CD4-positive, alpha-beta T cell treated with Interleukin-1 beta for 1 hour (primary cell): ENCODE data around the gene TSHR.
"Not testable (repeated sequence)": the region's sequence is repeated elsewhere in the genome, so short reads cannot be mapped to it uniquely, and the experiment has no call there.

Experiments used
- DNase-seq, 2 donors: peaks; one replicate each; pipeline ENCODE4 v3.0.0-alpha.2; 2020 to 2022

The TSHR gene

DNA sequence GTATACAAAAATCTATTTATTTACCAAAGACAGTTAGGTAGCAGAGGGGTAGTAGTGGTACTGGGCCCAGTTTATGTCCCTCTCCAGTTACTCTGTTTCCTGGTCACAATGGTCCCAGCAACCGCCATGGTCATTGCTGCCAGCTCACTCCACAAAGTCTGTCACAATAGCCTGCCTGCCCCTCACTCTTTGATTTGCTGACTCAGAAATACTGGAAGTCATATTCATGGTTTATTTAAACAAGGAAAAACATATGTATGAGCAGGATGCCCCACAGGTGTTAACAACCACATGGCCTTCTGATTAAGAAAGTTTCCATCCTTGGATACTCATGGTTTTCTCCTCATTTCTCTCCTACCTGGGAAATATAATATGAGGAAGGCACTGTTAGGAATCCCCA lies 49.2 kb downstream of the TSHR start:
- DNase-seq, result no peak

DNA sequence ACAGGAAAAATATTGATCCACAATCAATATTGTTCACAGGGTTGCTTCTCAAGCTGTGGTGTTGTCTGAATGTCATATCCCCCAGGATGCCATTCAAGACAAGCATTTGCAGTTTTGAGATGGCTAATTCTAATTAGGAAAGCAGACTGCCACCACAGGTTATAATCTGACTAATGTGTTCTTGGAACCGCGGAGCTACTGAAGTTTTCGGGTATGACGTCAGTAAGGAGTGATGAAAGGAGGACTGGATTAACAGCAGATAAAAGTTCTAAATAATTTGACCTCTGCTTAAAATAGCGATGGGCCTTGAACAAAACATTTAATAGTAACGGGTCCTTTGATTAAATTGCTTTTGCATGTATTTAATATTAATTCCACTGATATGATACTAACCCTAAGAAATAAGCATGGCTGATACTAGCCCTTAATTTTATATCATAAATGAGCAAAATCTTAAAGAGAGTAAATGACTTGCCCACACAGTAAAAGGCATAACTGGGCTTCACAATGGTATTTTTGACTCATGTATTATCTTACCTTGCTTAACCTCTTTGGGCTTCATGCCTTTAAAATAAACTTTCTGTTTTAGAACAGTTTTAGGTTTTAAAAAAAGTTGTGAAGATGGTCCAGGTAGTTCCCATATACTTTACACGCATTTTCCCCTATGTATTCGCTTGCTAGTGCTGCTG lies 50.3 kb downstream of the TSHR start:
- no peak for DNase-seq

DNA sequence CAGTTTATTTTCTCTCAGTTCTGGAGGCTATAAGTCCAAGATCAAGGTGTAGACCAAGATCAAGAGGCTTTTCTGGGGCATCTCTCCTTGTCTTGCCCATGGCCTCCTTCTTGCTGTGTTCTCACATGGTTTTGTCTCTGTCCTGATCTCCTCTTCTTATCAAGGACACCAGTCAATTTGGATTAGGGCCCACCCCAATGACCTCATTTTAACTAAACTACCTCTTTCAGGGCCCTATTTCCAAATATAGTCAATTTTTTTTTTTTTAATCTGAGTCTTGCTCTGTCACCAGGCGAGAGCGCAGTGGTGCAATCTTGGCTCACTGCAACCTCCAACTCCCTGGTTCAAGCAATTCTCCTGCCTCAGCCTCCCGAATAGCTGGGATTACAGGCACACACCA lies 50.8 kb downstream of the TSHR start:
- DNase-seq, result no peak

- no peak for DNase-seq
Measured at GRCh38 chr14:81007131-81007530, 51.7 kb downstream of the TSHR start.

DNA sequence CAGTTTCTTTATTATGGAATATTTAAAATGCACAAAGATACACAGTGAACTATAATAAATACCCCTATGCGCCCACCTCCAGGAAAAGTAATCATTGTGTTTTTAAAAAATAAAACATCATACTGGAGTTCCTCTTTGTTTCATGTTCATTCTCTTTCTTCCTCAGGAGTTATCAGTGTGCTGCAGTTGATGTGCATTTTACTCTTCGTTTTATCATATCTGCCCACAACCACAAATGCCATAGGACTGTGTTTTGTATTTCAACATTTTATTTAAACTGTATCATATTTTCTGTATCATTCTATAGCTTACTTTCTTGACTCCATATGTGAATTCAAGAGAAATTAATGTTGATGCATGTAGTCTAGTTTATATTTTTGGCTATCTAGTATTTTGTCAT lies 53.9 kb downstream of the TSHR start:
- DNase-seq, result no peak

GRCh38 chr14:81018251-81018650 lies 62.8 kb downstream of the TSHR start:
- DNase-seq, result no peak

GRCh38 chr14:81018684-81019083 lies 63.3 kb downstream of the TSHR start:
- no peak for DNase-seq

DNA sequence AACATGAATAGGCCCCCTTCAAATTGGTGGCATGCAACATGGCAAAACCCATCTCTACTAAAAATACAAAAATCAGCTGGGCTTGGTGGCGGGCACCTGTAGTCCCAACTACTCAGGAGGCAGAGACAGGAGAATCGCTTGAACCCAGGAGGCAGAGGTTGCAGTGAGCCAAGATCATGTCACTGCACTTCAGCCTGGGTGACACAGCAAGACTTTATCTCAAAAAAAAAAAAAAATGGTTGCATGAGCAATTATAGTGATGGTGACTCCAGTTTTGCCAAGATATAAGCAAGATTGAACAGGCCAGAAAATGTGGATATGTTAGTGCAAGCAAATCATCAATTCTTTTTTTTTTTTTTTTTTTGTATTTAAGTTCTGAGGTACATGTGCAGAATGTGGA lies 63.7 kb downstream of the TSHR start:
- DNase-seq, result not testable (repeated sequence)

DNA sequence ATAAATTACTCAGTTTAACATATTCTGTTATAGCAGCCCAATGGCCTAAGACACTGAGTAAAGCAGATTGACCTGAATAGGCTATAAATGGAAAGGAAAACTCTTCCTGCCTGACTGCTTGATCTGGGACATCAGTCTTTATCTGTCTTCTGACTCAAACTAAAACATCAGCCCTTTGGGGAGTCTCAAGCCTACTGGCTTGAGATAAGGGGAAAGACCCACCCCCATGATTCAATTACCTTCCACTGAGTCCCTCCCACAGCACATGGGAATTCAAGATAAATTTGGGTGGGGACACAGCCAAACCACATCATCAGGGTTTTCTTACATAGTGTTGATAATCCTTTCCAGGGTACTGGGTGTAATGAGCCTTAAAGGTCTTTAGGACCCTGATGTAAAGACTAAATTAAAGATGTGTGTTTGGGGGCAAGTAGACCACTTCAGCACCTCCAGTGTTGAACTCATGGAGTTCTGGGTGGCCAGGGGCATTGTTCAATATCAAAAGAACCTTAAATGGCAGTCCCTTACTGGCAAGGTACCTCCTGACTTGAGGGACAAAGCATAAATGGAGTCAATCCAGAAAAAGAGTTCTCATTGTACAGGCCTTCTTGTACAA lies 67.8 kb downstream of the TSHR start:
- no peak for DNase-seq

DNA sequence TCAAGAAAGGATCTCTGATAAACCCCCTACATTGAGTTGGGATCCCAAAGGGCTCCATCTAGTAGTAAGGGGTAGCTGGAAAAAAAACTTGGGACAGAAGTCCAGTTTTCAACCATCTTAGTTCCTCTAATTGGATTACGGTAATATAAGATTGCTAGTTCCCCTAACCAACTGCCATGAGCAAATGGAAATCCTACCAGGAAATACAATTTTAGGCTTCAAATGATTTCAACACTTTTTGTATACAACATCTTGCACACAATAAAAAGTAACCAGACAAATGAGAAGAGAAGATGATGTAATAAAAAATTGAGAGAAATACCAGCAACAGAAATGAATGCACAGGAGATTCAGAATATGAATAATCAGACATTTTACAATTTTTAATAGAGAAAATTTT lies 73.0 kb downstream of the TSHR start:
- DNase-seq, result no peak

GRCh38 chr14:81031488-81031887 lies 76.1 kb downstream of the TSHR start:
- no peak for DNase-seq

DNA sequence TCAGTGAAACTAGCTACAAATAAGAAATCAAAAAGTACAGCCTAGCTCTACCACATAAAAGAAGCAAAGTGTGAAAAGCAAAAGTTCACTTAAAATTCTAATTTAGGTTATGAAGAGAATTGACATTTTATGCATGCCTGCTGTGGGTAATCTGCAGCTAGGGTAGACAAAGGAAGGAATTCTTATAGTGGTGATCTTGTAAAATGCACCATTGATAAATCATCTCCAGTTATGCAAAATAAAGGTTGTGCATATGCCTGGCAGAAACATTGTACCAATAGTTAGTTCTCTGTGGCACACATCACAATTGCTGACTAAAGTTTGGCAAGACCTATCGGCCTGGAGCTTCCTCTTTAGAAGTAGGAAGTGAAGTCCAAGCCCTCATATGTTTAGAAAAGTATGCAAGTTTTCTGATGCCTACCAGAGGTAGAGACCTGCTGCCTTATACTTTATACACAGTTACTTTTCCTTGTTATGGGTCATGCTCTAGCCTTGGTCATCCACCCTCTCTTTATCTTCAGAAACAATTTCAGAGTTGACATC lies 78.3 kb downstream of the TSHR start:
- no peak for DNase-seq

DNA sequence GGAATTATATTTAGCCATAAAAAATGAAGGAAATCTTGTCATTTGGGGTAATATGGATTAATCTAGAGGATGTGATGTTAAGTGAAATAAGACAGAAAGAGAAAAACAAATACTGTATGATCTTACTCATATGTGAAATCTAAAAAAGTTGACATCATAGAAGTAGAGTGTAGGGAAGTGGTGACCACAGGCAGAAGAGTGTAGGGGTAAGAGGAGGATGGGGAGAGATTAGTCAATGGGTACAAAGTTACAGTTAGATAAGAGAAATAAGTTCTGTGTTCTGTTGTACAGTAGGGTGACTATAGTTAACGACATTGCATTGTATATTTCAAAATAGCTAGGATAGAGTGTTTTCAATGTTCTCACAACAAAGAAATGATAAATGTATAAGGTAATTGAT lies 87.0 kb downstream of the TSHR start:
- DNase-seq, result no peak

GRCh38 chr14:81051547-81051946 lies 96.1 kb downstream of the TSHR start:
- DNase-seq, result no peak

- not testable (repeated sequence) for DNase-seq
Measured at GRCh38 chr14:81054057-81054456, 98.6 kb downstream of the TSHR start.

GRCh38 chr14:81055971-81056370 lies 100.5 kb downstream of the TSHR start:
- DNase-seq, result no peak

DNA sequence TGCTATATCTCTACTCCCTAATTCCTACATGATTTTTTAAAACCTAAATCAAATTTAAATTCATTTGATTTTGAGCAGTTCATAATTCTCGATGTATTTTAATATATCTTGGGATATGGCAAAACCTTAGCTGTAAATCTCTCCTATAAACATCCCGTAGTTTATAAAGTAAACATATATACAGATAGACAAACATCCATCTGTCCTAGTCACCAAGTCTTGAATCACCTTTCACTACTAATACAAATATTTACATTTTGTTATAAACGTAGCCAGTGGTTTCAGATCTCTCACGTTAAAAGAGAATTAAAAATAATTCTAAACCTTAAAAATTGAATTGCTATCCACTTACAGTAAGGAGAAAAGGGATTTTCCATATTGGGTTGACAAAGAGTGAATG lies 107.0 kb downstream of the TSHR start:
- no peak for DNase-seq

DNA sequence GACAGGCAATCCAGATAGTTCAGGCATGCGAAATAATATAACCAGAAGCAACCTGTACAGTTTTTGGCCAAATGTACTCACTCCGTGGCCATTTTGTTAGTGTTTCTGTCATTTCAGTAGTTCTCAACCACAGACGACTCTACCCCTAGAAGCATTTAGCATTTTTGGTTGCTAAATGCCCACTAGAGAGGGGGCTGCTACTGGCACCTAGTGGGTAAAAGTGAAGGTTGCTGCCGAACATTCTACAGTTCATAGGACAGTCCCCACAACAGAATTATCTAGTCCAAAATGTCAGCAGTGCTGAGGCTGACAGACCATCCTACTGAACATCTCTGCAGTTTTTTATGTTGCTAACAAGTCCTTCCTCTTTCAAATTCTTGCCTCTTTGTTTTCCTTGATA lies 107.4 kb downstream of the TSHR start:
- DNase-seq, result peak in 1 of 2 donors; percentile 6

DNA sequence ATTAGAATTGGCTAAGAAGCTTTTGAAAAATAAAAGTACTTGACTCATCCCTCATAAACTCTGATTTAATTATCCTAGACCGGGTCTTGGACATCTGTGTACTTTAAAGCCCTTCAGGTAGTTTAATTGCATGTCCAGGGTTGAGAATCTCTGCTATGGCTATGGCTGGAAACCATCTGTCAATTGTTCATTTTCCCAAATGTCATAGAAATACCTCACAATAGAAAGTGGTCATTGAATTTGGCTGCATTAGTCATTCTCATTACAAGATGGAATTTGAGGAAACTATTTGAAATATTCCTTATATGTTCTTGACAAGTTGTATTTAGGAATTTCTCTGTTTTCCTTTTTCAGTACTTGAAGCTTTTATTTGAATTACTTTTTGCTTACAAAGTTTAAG lies 111.3 kb downstream of the TSHR start:
- no peak for DNase-seq

- DNase-seq, result no peak
Measured at GRCh38 chr14:81067156-81067555, 111.7 kb downstream of the TSHR start.

DNA sequence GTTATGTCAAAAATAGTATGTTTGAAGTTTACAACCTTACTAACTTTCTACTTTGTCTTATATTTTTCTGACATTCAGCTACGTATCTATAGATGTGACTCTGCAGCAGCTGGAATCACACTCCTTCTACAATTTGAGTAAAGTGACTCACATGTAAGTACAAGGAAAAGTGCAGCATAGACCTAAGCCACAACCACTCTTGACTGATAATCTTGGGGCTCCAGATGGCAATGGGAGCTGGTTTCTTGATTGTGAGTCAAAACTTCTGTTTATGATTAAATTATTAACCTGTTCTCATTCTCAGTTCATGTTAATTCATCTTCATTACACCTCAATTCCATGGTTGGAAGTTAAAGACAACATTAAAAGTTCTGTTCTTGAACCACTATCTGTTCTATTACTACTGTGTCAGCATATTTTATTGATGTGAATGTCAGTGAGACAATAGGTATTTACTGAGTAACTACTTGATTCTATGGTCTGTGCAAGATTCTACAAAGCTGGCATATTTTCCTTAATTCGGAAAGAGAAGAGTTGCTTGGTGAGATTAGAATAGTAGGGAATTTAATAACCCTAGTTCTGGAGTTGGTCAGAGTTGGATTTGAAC lies 112.9 kb downstream of the TSHR start:
- no peak for DNase-seq

GRCh38 chr14:81070511-81070910 lies 115.1 kb downstream of the TSHR start:
- no peak for DNase-seq

- no peak for DNase-seq
Measured at GRCh38 chr14:81085596-81085995, 130.2 kb downstream of the TSHR start.

- no peak for DNase-seq
Measured at GRCh38 chr14:81087230-81087629, 131.8 kb downstream of the TSHR start.
